Spleen (tissue), 11 donors: ENCODE measurements around the gene ROGDI. TPM values are rescaled to one million over a fixed set of nuclear protein-coding genes. Genes with fewer than 3 reads are reported as not detected.

ENCODE experiments used
- DNase-seq: peaks from one replicate; pipeline ENCODE4 v3.0.0-alpha.2; 2020
- H3K27ac ChIP-seq, 8 donors: fragments of 200-600 bp; sonication (generic) in 7 of 8; 1 replicate in 4 of 8; 2 replicates in 4 of 8; pipeline versions ENCODE4 v1.5.0 to v1.8.0; 2016 to 2021; ENCODE audit warnings: inconsistent platforms in 4 of 8, mild to moderate bottlenecking in 4 of 8, moderate library complexity in 1 of 8
- H3K27me3 ChIP-seq, 7 donors: fragments of 200-600 bp; sonication (generic) in 6 of 7; replicated peaks in 1 of 7; 1 replicate in 4 of 7; 2 replicates in 3 of 7; pipeline versions ENCODE4 v1.5.0 to v1.8.0; 2016 to 2021; ENCODE audit warnings: inconsistent platforms in 3 of 7, mild to moderate bottlenecking in 1 of 7
- H3K36me3 ChIP-seq, 6 donors: fragments of 200-600 bp; sonication (generic) in 5 of 6; 1 replicate in 4 of 6; 2 replicates in 2 of 6; pipeline versions ENCODE4 v1.5.0 to v1.8.0; 2016 to 2021; ENCODE audit warnings: inconsistent platforms in 2 of 6
- H3K4me1 ChIP-seq, 6 donors: fragments of 200-600 bp; sonication (generic) in 5 of 6; 1 replicate in 3 of 6; 2 replicates in 3 of 6; pipeline versions ENCODE4 v1.5.0 to v1.8.0; 2016 to 2021; ENCODE audit warnings: inconsistent platforms in 3 of 6
- H3K4me3 ChIP-seq, 8 donors: fragments of 200-600 bp; sonication (generic) in 7 of 8; 1 replicate in 4 of 8; 2 replicates in 4 of 8; pipeline versions ENCODE4 v1.5.0 to v1.8.0; 2016 to 2021; ENCODE audit warnings: inconsistent platforms in 4 of 8, mild to moderate bottlenecking in 4 of 8, moderate library complexity in 2 of 8
- H3K9me3 ChIP-seq, 8 donors: fragments of 200-600 bp; sonication (generic) in 7 of 8; 1 replicate in 4 of 8; 2 replicates in 4 of 8; pipeline versions ENCODE4 v1.5.0 to v1.8.0; 2016 to 2021; ENCODE audit warnings: inconsistent platforms in 4 of 8
- CTCF ChIP-seq, 11 experiments: fragments of 200-600 bp in 7 of 11; fragments of 450-650 bp in 4 of 11; sonication (generic) in 4 of 11; IDR thresholded peaks in 8 of 11; conservative IDR thresholded peaks in 3 of 11; 1 replicate in 7 of 11; 2 replicates in 4 of 11; pipeline versions ENCODE4 v1.4.0 to v1.8.0; 2016 to 2021; ENCODE audit warnings: antibody characterized with exemption in 11 of 11, inconsistent platforms in 4 of 11, mild to moderate bottlenecking in 1 of 11
- POLR2A ChIP-seq, 3 donors: fragments of 450-650 bp; IDR thresholded peaks; one replicate each; pipeline ENCODE4 v1.5.1; 2017; ENCODE audit warnings: antibody characterized with exemption in 3 of 3, mild to moderate bottlenecking in 1 of 3
- POLR2AphosphoS5 ChIP-seq, 3 donors: sonication (generic); formaldehyde crosslinking; IDR thresholded peaks; one replicate each; pipeline ENCODE4 v1.5.1; 2017; ENCODE audit warnings: antibody characterized with exemption in 3 of 3
- WGBS, 5 donors: extraction: QIAGEN DNeasy Blood & Tissue Kit in 3 of 5; methylation state at CpG; one replicate each; pipeline versions ENCODE4 v1.1.5 to v1.1.7; 2013 to 2018; 5-methylcytosine and 5-hydroxymethylcytosine counted together
- intact Hi-C: fragments of 100-400 bp; cut with DNase I; formaldehyde crosslinking; loops from one replicate; pipeline ENCODE4 v1.15.0; 2023; ENCODE audit warnings: low total_unique reads
- polyA plus RNA-seq, 3 donors: library from polyadenylated mRNA; stranded (reverse); fragments of 200-250 nt; gene quantifications; one replicate each; pipeline ENCODE4 v1.2.1, GENCODE V29; 2013
- total RNA-seq, 7 donors: library from RNA; depleted of rRNA in 3 of 7; stranded (reverse); fragments of >200 nt in 3 of 7; fragmentation: NEBNext Ultra II Directional in 4 of 7; extraction: Animal tissue kit (Norgen Biotek cat#: 25700) in 4 of 7; gene quantifications; one replicate each; pipeline versions ENCODE4 v1.1.0 to v1.2.1, GENCODE V29; 2016 to 2021
- donor health status: healthy with polysubstance abuse.
- donor health status: DM: no; HTN: no; CAD: no; lungs with moderate emphysema.
- donor health status: DM: no; HTN: no; CAD: no.
- donor health status: Bipolar disorder and iron deficiency.
- donor health status: healthy.
- donor health status: DM: no; HTN: no; CAD: no.
- donor health status: DM: yes; HTN: yes; CAD: no.

ROGDI gene
- total and polyA plus RNA-seq, 10 donors = 24.6 to 47.5 (median 31.9) TPM

GRCh38 chr16:4795828-4796572 lies 6.4 kb downstream of the ROGDI start:
- H3K27ac ChIP-seq = no peak overlapping the region
- no peak overlapping the region for H3K4me3 ChIP-seq
- peaks cover 0 to 56% (median 16%) of the 10 kb centered on the region in 6 donors for H3K36me3 ChIP-seq
- no peaks in the 10 kb centered on the region for H3K9me3 ChIP-seq
- H3K4me1 ChIP-seq = peaks cover 5 to 13% (median 12%) of the 10 kb centered on the region in 6 donors
- no peaks in the 10 kb centered on the region for H3K27me3 ChIP-seq
- WGBS, 5 donors = 87 to 93% (median 90%) methylated on average over 25 to 30 of the region's 30 CpGs
- intact Hi-C loops = no loop called here
- no peak for DNase-seq
- TF ChIP-seq POLR2AphosphoS5 (IDR thresholded peaks at IDR 0.05) = no peak
- TF ChIP-seq CTCF (IDR thresholded peaks at IDR 0.05 in 8 of 11, conservative IDR thresholded peaks at IDR 0.05 in 3 of 11) = no peak
- no peak for TF ChIP-seq POLR2A (IDR thresholded peaks at IDR 0.05)

GRCh38 chr16:4795181-4795827 lies 7.1 kb downstream of the ROGDI start, which contains the start of gene SMIM22:
Gene SMIM22 (plus strand): TSS chr16:4795369. CDS start chr16:4795735, 366 bp downstream.
- intact Hi-C loops = no loop called here
- H3K27ac ChIP-seq = no peak within 1 kb of the TSS
- no peaks in the 10 kb centered on the region for H3K27me3 ChIP-seq
- peaks cover 0 to 7% (median 5%) of the 10 kb centered on the region in 6 donors for H3K4me1 ChIP-seq
- no peak for DNase-seq
- no peaks in the 10 kb centered on the region for H3K9me3 ChIP-seq
- peaks cover 0 to 56% (median 16%) of the 10 kb centered on the region in 6 donors for H3K36me3 ChIP-seq
- WGBS, 5 donors = 77 to 88% (median 86%) methylated on average over 9 to 14 of the region's 14 CpGs
- no peak for TF ChIP-seq POLR2A (IDR thresholded peaks at IDR 0.05)
- TF ChIP-seq POLR2AphosphoS5 (IDR thresholded peaks at IDR 0.05) = peak in 1 of 3 donors; percentile 31
- H3K4me3 ChIP-seq = no peak within 1 kb of the TSS

- Histone ChIP-seq H3K36me3 (peaks cover 0 to 34% (median 10%) of the 10 kb centered on the region in 6 donors), H3K27me3 (no peaks in the 10 kb centered on the region), H3K9me3 (no peaks in the 10 kb centered on the region), H3K27ac (no peak overlapping the region), H3K4me3 (no peak overlapping the region), H3K4me1 (no peaks in the 10 kb centered on the region)
- WGBS, 5 donors = 77 to 82% (median 81%) methylated on average over 13 of the region's 13 CpGs
- intact Hi-C loops = no loop called here
- no peak for DNase-seq
- TF ChIP-seq POLR2A (IDR thresholded peaks at IDR 0.05) (no peak), CTCF (IDR thresholded peaks at IDR 0.05 in 8 of 11, conservative IDR thresholded peaks at IDR 0.05 in 3 of 11) (no peak), POLR2AphosphoS5 (IDR thresholded peaks at IDR 0.05) (no peak)
These were observed 9.4 kb downstream of the ROGDI start for GRCh38 chr16:4792951-4793513.

GRCh38 chr16:4790871-4791270 lies 11.6 kb downstream of the ROGDI start:
- Histone ChIP-seq H3K27me3 (no peaks in the 10 kb centered on the region), H3K4me3 (no peak overlapping the region), H3K36me3 (peaks cover 0 to 13% (median 0%) of the 10 kb centered on the region in 6 donors), H3K4me1 (no peaks in the 10 kb centered on the region), H3K9me3 (no peaks in the 10 kb centered on the region), H3K27ac (no peak overlapping the region)
- WGBS, 5 donors = 48 to 61% (median 55%) methylated on average over 10 of the region's 10 CpGs
- no peak for DNase-seq
- intact Hi-C loops = no loop called here
- no peak for TF ChIP-seq CTCF (IDR thresholded peaks at IDR 0.05 in 8 of 11, conservative IDR thresholded peaks at IDR 0.05 in 3 of 11)
- TF ChIP-seq POLR2AphosphoS5 (IDR thresholded peaks at IDR 0.05) = no peak
- no peak for TF ChIP-seq POLR2A (IDR thresholded peaks at IDR 0.05)
